HCT116 (cell line): Measurements from ENCODE around the gene SUGP1.

Experiments used
- ATF3 ChIP-seq: IDR thresholded peaks from 2 replicates; pipeline ENCODE4 v1.6.1; 2012
- CTCF ChIP-seq, 3 experiments: fragments of 200-600 bp in 1 of 3; sonication (generic) in 1 of 3; IDR thresholded peaks in 2 of 3; conservative IDR thresholded peaks in 1 of 3; 2 replicates each; pipeline ENCODE4 v1.5.1; 2012 to 2017; ENCODE audit warnings: low read depth in 2 of 3, low read length in 2 of 3, antibody characterized with exemption in 1 of 3, borderline replicate concordance in 1 of 3, control low read depth in 1 of 3, mild to moderate bottlenecking in 1 of 3, mixed read lengths in 1 of 3, mixed run types in 1 of 3, moderate library complexity in 1 of 3; ENCODE audit not compliant: insufficient read depth in 1 of 3
- ZNF274 ChIP-seq: fragments of 200-500 bp; sonication (Bioruptor generic); IDR thresholded peaks from 2 replicates; pipeline ENCODE4 v1.6.1; 2014; ENCODE audit warnings: mild to moderate bottlenecking, low read depth, low read length, inconsistent platforms

- no peak for TF ChIP-seq CTCF (IDR thresholded peaks at IDR 0.05 in 2 of 3, conservative IDR thresholded peaks at IDR 0.05 in 1 of 3; ENCODE audit: borderline replicate concordance in 1 of 3, insufficient read depth in 1 of 3, low read depth in 2 of 3, low read length in 2 of 3)
- TF ChIP-seq ATF3, result no peak
- TF ChIP-seq ZNF274, result no peak
These were observed 22.6 kb downstream of the SUGP1 start for GRCh38 chr19:19297759-19298158.
